ENCODE measurements around the gene ZNF784.

ZNF784 gene

GRCh38 chr19:55643003-55643886 lies 18.9 kb upstream of the ZNF784 start, which contains the start of gene ZNF581:
Gene ZNF581, plus strand, starts transcription at chr19:55643649. Its CDS starts 923 bp downstream, at chr19:55644572.
- peak within 1 kb of the TSS; percentile 85 to 95 for H3K27ac ChIP-seq
- no peak for TF ChIP-seq CTCF (IDR thresholded peaks at IDR 0.05)
- peak; percentile 84 for DNase-seq (ENCODE audit: low spot score)
- H3K4me3 ChIP-seq = peak within 1 kb of the TSS; percentile 87

- no peak for DNase-seq (ENCODE audit: low spot score)
- Histone ChIP-seq H3K27ac (peak overlapping the region; percentile 85 to 95), H3K4me3 (peak overlapping the region; percentile 87)
- no peak for TF ChIP-seq CTCF (IDR thresholded peaks at IDR 0.05)
These were observed 18.0 kb upstream of the ZNF784 start for GRCh38 chr19:55642153-55643002.

- Histone ChIP-seq H3K4me3 (peak overlapping the region; percentile 87), H3K27ac (peak overlapping the region; percentile 85 to 95)
- peak; percentile 72 for DNase-seq (ENCODE audit: low spot score)
- no peak for TF ChIP-seq CTCF (IDR thresholded peaks at IDR 0.05)
These were observed 17.2 kb upstream of the ZNF784 start for GRCh38 chr19:55641426-55642152.

GRCh38 chr19:55640577-55641425 lies 16.4 kb upstream of the ZNF784 start, which contains the start of gene ZNF580:
Gene ZNF580, plus strand, starts transcription at chr19:55641002. Its CDS starts 1,507 bp downstream, at chr19:55642509.
- no peak for TF ChIP-seq CTCF (IDR thresholded peaks at IDR 0.05)
- H3K4me3 ChIP-seq = peak within 1 kb of the TSS; percentile 87
- DNase-seq (ENCODE audit: low spot score) = peak; percentile 79
- peak within 1 kb of the TSS; percentile 85 to 95 for H3K27ac ChIP-seq

- TF ChIP-seq CTCF (IDR thresholded peaks at IDR 0.05) = peak; percentile 31
- Histone ChIP-seq H3K27ac (peak overlapping the region; percentile 85 to 95), H3K4me3 (peak overlapping the region; percentile 87)
- DNase-seq (ENCODE audit: low spot score) = peak; percentile 79
These were observed 15.7 kb upstream of the ZNF784 start for GRCh38 chr19:55640043-55640576.

Data from coronary artery (tissue), 2 donors.